Measurements from ENCODE around the gene USP7.
A peak's percentile ranks its signal among the peaks of the same experiment; 100 is the strongest.

The USP7 gene

GRCh38 chr16:8893976-8894690 is 69.6 kb downstream of the USP7 start:
- no peaks in the 10 kb centered on the region for H3K9me3 ChIP-seq (ENCODE audit: control insufficient read depth, low read length)
- no peak overlapping the region for H3K9ac ChIP-seq (ENCODE audit: low read length)
- DNase-seq (ENCODE audit: low read depth), result no peak
- no peaks in the 10 kb centered on the region for H3K4me1 ChIP-seq (ENCODE audit: control insufficient read depth, insufficient read depth, low read length)
- no peak overlapping the region for H3K4me3 ChIP-seq (ENCODE audit: low read length)
- no peaks in the 10 kb centered on the region for H3K27me3 ChIP-seq (replicated peaks; ENCODE audit: control insufficient read depth, insufficient read depth, low read length)
- H3K36me3 ChIP-seq (ENCODE audit: control insufficient read depth, insufficient read depth, low read length, severe bottlenecking), result peaks cover 88% of the 10 kb centered on the region

GRCh38 chr16:8893426-8893825 is 70.3 kb downstream of the USP7 start:
- H3K36me3 ChIP-seq (ENCODE audit: control insufficient read depth, insufficient read depth, low read length, severe bottlenecking), result peaks cover 81% of the 10 kb centered on the region
- H3K27me3 ChIP-seq (replicated peaks; ENCODE audit: control insufficient read depth, insufficient read depth, low read length), result no peaks in the 10 kb centered on the region
- no peak for DNase-seq (ENCODE audit: low read depth)

GRCh38 chr16:8892101-8892575 is 71.6 kb downstream of the USP7 start:
- H3K4me1 ChIP-seq (ENCODE audit: control insufficient read depth, insufficient read depth, low read length), result peaks cover 13% of the 10 kb centered on the region
- H3K4me3 ChIP-seq (ENCODE audit: low read length), result no peak overlapping the region
- H3K36me3 ChIP-seq (ENCODE audit: control insufficient read depth, insufficient read depth, low read length, severe bottlenecking), result peaks cover 70% of the 10 kb centered on the region

More at GRCh38 chr16:8893426-8893825, 70.3 kb downstream of the USP7 start:
- Histone ChIP-seq H3K9ac (ENCODE audit: low read length) (no peak overlapping the region), H3K9me3 (ENCODE audit: control insufficient read depth, low read length) (no peaks in the 10 kb centered on the region), H3K4me1 (ENCODE audit: control insufficient read depth, insufficient read depth, low read length) (peaks cover 4% of the 10 kb centered on the region), H3K4me3 (ENCODE audit: low read length) (no peak overlapping the region)

GRCh38 chr16:8890549-8890921 is 73.2 kb downstream of the USP7 start:
- no peak for DNase-seq (ENCODE audit: low read depth)
- Histone ChIP-seq H3K9me3 (ENCODE audit: control insufficient read depth, low read length) (no peaks in the 10 kb centered on the region), H3K4me1 (ENCODE audit: control insufficient read depth, insufficient read depth, low read length) (peaks cover 27% of the 10 kb centered on the region), H3K36me3 (ENCODE audit: control insufficient read depth, insufficient read depth, low read length, severe bottlenecking) (peaks cover 54% of the 10 kb centered on the region), H3K27me3 (replicated peaks; ENCODE audit: control insufficient read depth, insufficient read depth, low read length) (no peaks in the 10 kb centered on the region), H3K9ac (ENCODE audit: low read length) (no peak overlapping the region), H3K4me3 (ENCODE audit: low read length) (no peak overlapping the region)

More at GRCh38 chr16:8892101-8892575, 71.6 kb downstream of the USP7 start:
- Histone ChIP-seq H3K9ac (ENCODE audit: low read length) (no peak overlapping the region), H3K27me3 (replicated peaks; ENCODE audit: control insufficient read depth, insufficient read depth, low read length) (no peaks in the 10 kb centered on the region), H3K9me3 (ENCODE audit: control insufficient read depth, low read length) (no peaks in the 10 kb centered on the region)
- no peak for DNase-seq (ENCODE audit: low read depth)

GRCh38 chr16:8889893-8890548 is 73.7 kb downstream of the USP7 start:
- H3K36me3 ChIP-seq (ENCODE audit: control insufficient read depth, insufficient read depth, low read length, severe bottlenecking), result peaks cover 49% of the 10 kb centered on the region
- peaks cover 30% of the 10 kb centered on the region for H3K4me1 ChIP-seq (ENCODE audit: control insufficient read depth, insufficient read depth, low read length)
- no peak for DNase-seq (ENCODE audit: low read depth)

GRCh38 chr16:8888951-8889892 is 74.5 kb downstream of the USP7 start:
- Histone ChIP-seq H3K27me3 (replicated peaks; ENCODE audit: control insufficient read depth, insufficient read depth, low read length) (no peaks in the 10 kb centered on the region), H3K9ac (ENCODE audit: low read length) (no peak overlapping the region), H3K4me1 (ENCODE audit: control insufficient read depth, insufficient read depth, low read length) (peaks cover 38% of the 10 kb centered on the region), H3K4me3 (ENCODE audit: low read length) (no peak overlapping the region), H3K36me3 (ENCODE audit: control insufficient read depth, insufficient read depth, low read length, severe bottlenecking) (peaks cover 41% of the 10 kb centered on the region), H3K9me3 (ENCODE audit: control insufficient read depth, low read length) (no peaks in the 10 kb centered on the region)
- no peak for DNase-seq (ENCODE audit: low read depth)

More at GRCh38 chr16:8889893-8890548, 73.7 kb downstream of the USP7 start:
- no peaks in the 10 kb centered on the region for H3K27me3 ChIP-seq (replicated peaks; ENCODE audit: control insufficient read depth, insufficient read depth, low read length)
- no peak overlapping the region for H3K4me3 ChIP-seq (ENCODE audit: low read length)
- no peaks in the 10 kb centered on the region for H3K9me3 ChIP-seq (ENCODE audit: control insufficient read depth, low read length)
- no peak overlapping the region for H3K9ac ChIP-seq (ENCODE audit: low read length)

GRCh38 chr16:8887952-8888560 is 75.7 kb downstream of the USP7 start:
- peaks cover 29% of the 10 kb centered on the region for H3K36me3 ChIP-seq (ENCODE audit: control insufficient read depth, insufficient read depth, low read length, severe bottlenecking)

GRCh38 chr16:8887431-8887765 is 76.3 kb downstream of the USP7 start:
- Histone ChIP-seq H3K9me3 (ENCODE audit: control insufficient read depth, low read length) (no peaks in the 10 kb centered on the region), H3K4me1 (ENCODE audit: control insufficient read depth, insufficient read depth, low read length) (peaks cover 40% of the 10 kb centered on the region), H3K4me3 (ENCODE audit: low read length) (no peak overlapping the region), H3K27me3 (replicated peaks; ENCODE audit: control insufficient read depth, insufficient read depth, low read length) (no peaks in the 10 kb centered on the region), H3K9ac (ENCODE audit: low read length) (no peak overlapping the region), H3K36me3 (ENCODE audit: control insufficient read depth, insufficient read depth, low read length, severe bottlenecking) (peaks cover 23% of the 10 kb centered on the region)
- DNase-seq (ENCODE audit: low read depth), result no peak

More at GRCh38 chr16:8887952-8888560, 75.7 kb downstream of the USP7 start:
- H3K4me3 ChIP-seq (ENCODE audit: low read length), result no peak overlapping the region
- peak; percentile 22 for DNase-seq (ENCODE audit: low read depth)
- no peaks in the 10 kb centered on the region for H3K9me3 ChIP-seq (ENCODE audit: control insufficient read depth, low read length)
- peaks cover 40% of the 10 kb centered on the region for H3K4me1 ChIP-seq (ENCODE audit: control insufficient read depth, insufficient read depth, low read length)
- no peaks in the 10 kb centered on the region for H3K27me3 ChIP-seq (replicated peaks; ENCODE audit: control insufficient read depth, insufficient read depth, low read length)
- peak overlapping the region; percentile 40 for H3K9ac ChIP-seq (ENCODE audit: low read length)

- peaks cover 17% of the 10 kb centered on the region for H3K36me3 ChIP-seq (ENCODE audit: control insufficient read depth, insufficient read depth, low read length, severe bottlenecking)
- DNase-seq (ENCODE audit: low read depth), result no peak
- H3K4me3 ChIP-seq (ENCODE audit: low read length), result no peak overlapping the region
Measured at GRCh38 chr16:8886593-8887430, 76.9 kb downstream of the USP7 start.

More at GRCh38 chr16:8886593-8887430, 76.9 kb downstream of the USP7 start:
- Histone ChIP-seq H3K4me1 (ENCODE audit: control insufficient read depth, insufficient read depth, low read length) (peaks cover 40% of the 10 kb centered on the region), H3K9me3 (ENCODE audit: control insufficient read depth, low read length) (no peaks in the 10 kb centered on the region), H3K27me3 (replicated peaks; ENCODE audit: control insufficient read depth, insufficient read depth, low read length) (no peaks in the 10 kb centered on the region), H3K9ac (ENCODE audit: low read length) (no peak overlapping the region)
